ENCODE measurements around the gene SLC35F1. TPM values are rescaled to one million over a fixed set of nuclear protein-coding genes. Genes with fewer than 3 reads are reported as not detected.

SLC35F1 gene
- total and polyA plus RNA-seq, 2 experiments from 2014 or later: 0.04 to 0.43 TPM

GRCh38 chr6:118353564-118353963, 446.5 kb downstream of the SLC35F1 start:
- Histone ChIP-seq H3K9me2 (replicated peaks; ENCODE audit: insufficient read depth) (no peaks in the 10 kb centered on the region), H3K9me3 (ENCODE audit: low read depth) (no peaks in the 10 kb centered on the region), H3K79me2 (no peaks in the 10 kb centered on the region), H3K4me1 (ENCODE audit: insufficient read depth) (no peaks in the 10 kb centered on the region), H4K20me1 (ENCODE audit: insufficient read depth, poor library complexity, severe bottlenecking) (no peaks in the 10 kb centered on the region), H3K4me3 (no peak overlapping the region), H3K4me2 (no peak overlapping the region), H2AFZ (no peak overlapping the region), H3K27me3 (no peaks in the 10 kb centered on the region), H3K27ac (no peak overlapping the region), H3K36me3 (replicated peaks; ENCODE audit: insufficient read depth, low read depth) (no peaks in the 10 kb centered on the region)
- WGBS (ENCODE audit: low lambda C conversion rate, missing lambda C conversion rate): 87% methylated on average over 2 of the region's 2 CpGs
- no peak for TF ChIP-seq EZH2 (IDR thresholded peaks at IDR 0.05; ENCODE audit: borderline replicate concordance)
- TF ChIP-seq EZH2phosphoT487 (IDR thresholded peaks at IDR 0.05; ENCODE audit: low read depth, severe bottlenecking, unreplicated experiment): no peak
- no peak for TF ChIP-seq CTCF (IDR thresholded peaks at IDR 0.05; ENCODE audit: poor library complexity)
- no peak for DNase-seq (ENCODE audit: low spot score)

GRCh38 chr6:118354641-118355040, 447.6 kb downstream of the SLC35F1 start:
- TF ChIP-seq EZH2 (IDR thresholded peaks at IDR 0.05; ENCODE audit: borderline replicate concordance): no peak
- TF ChIP-seq EZH2phosphoT487 (IDR thresholded peaks at IDR 0.05; ENCODE audit: low read depth, severe bottlenecking, unreplicated experiment): no peak
- no peak for TF ChIP-seq CTCF (IDR thresholded peaks at IDR 0.05; ENCODE audit: poor library complexity)
- 86% methylated on average over 2 of the region's 2 CpGs for WGBS (ENCODE audit: low lambda C conversion rate, missing lambda C conversion rate)
- Histone ChIP-seq H4K20me1 (ENCODE audit: insufficient read depth, poor library complexity, severe bottlenecking) (no peaks in the 10 kb centered on the region), H3K9me2 (replicated peaks; ENCODE audit: insufficient read depth) (no peaks in the 10 kb centered on the region), H3K4me1 (ENCODE audit: insufficient read depth) (no peaks in the 10 kb centered on the region), H2AFZ (no peak overlapping the region), H3K36me3 (replicated peaks; ENCODE audit: insufficient read depth, low read depth) (no peaks in the 10 kb centered on the region), H3K9me3 (ENCODE audit: low read depth) (no peaks in the 10 kb centered on the region), H3K4me2 (no peak overlapping the region), H3K4me3 (no peak overlapping the region), H3K27me3 (no peaks in the 10 kb centered on the region), H3K79me2 (no peaks in the 10 kb centered on the region), H3K27ac (no peak overlapping the region)
- DNase-seq (ENCODE audit: low spot score): no peak

GRCh38 chr6:118356054-118356453, 449.0 kb downstream of the SLC35F1 start:
- Histone ChIP-seq H3K27me3 (no peaks in the 10 kb centered on the region), H3K4me3 (no peak overlapping the region), H4K20me1 (ENCODE audit: insufficient read depth, poor library complexity, severe bottlenecking) (no peaks in the 10 kb centered on the region), H2AFZ (no peak overlapping the region), H3K9me2 (replicated peaks; ENCODE audit: insufficient read depth) (no peaks in the 10 kb centered on the region), H3K36me3 (replicated peaks; ENCODE audit: insufficient read depth, low read depth) (no peaks in the 10 kb centered on the region), H3K4me2 (no peak overlapping the region), H3K27ac (no peak overlapping the region), H3K79me2 (no peaks in the 10 kb centered on the region), H3K9me3 (ENCODE audit: low read depth) (no peaks in the 10 kb centered on the region), H3K4me1 (ENCODE audit: insufficient read depth) (no peaks in the 10 kb centered on the region)
- 88% methylated on average over 1 of the region's 1 CpG for WGBS (ENCODE audit: low lambda C conversion rate, missing lambda C conversion rate)
- TF ChIP-seq EZH2phosphoT487 (IDR thresholded peaks at IDR 0.05; ENCODE audit: low read depth, severe bottlenecking, unreplicated experiment) (no peak), CTCF (IDR thresholded peaks at IDR 0.05; ENCODE audit: poor library complexity) (no peak), EZH2 (IDR thresholded peaks at IDR 0.05; ENCODE audit: borderline replicate concordance) (no peak)
- DNase-seq (ENCODE audit: low spot score): no peak

GRCh38 chr6:118356686-118357085, 449.6 kb downstream of the SLC35F1 start:
- Histone ChIP-seq H3K27ac (no peak overlapping the region), H3K4me2 (no peak overlapping the region), H2AFZ (no peak overlapping the region), H3K9me3 (ENCODE audit: low read depth) (no peaks in the 10 kb centered on the region), H3K27me3 (no peaks in the 10 kb centered on the region), H3K79me2 (no peaks in the 10 kb centered on the region), H3K36me3 (replicated peaks; ENCODE audit: insufficient read depth, low read depth) (no peaks in the 10 kb centered on the region), H3K4me3 (no peak overlapping the region), H4K20me1 (ENCODE audit: insufficient read depth, poor library complexity, severe bottlenecking) (no peaks in the 10 kb centered on the region), H3K9me2 (replicated peaks; ENCODE audit: insufficient read depth) (no peaks in the 10 kb centered on the region), H3K4me1 (ENCODE audit: insufficient read depth) (no peaks in the 10 kb centered on the region)
- no peak for DNase-seq (ENCODE audit: low spot score)
- TF ChIP-seq EZH2phosphoT487 (IDR thresholded peaks at IDR 0.05; ENCODE audit: low read depth, severe bottlenecking, unreplicated experiment) (no peak), CTCF (IDR thresholded peaks at IDR 0.05; ENCODE audit: poor library complexity) (no peak), EZH2 (IDR thresholded peaks at IDR 0.05; ENCODE audit: borderline replicate concordance) (no peak)

All from hepatocyte (in vitro differentiated cells).